ENCODE results near the gene HECW1. TPM values are rescaled to one million over a fixed set of nuclear protein-coding genes. Genes with fewer than 3 reads are reported as not detected.

The HECW1 gene
- total RNA-seq, 4 donors from 2014 or later: 0.09 to 0.32 (median 0.12) TPM

- DNase-seq (ENCODE audit: low spot score) (no peak), ATAC-seq (ENCODE audit: low FRiP score) (no peak)
- no peak for TF ChIP-seq CTCF (IDR thresholded peaks at IDR 0.05)
These were observed 187.7 kb downstream of the HECW1 start for GRCh38 chr7:43300121-43300520.

GRCh38 chr7:43302211-43302711, 189.8 kb downstream of the HECW1 start:
- no peak for DNase-seq (ENCODE audit: low spot score)
- peak; percentile 62 for ATAC-seq (ENCODE audit: low FRiP score)
- no peak for TF ChIP-seq CTCF (IDR thresholded peaks at IDR 0.05)

GRCh38 chr7:43302773-43303460, 190.5 kb downstream of the HECW1 start:
- TF ChIP-seq CTCF (IDR thresholded peaks at IDR 0.05): no peak
- DNase-seq (ENCODE audit: low spot score): no peak
- no peak for ATAC-seq (ENCODE audit: low FRiP score)

- TF ChIP-seq CTCF (IDR thresholded peaks at IDR 0.05): no peak
- ATAC-seq (ENCODE audit: low FRiP score) (no peak), DNase-seq (ENCODE audit: low spot score) (no peak)
These were observed 191.3 kb downstream of the HECW1 start for GRCh38 chr7:43303740-43304241.

- DNase-seq (ENCODE audit: low spot score) (no peak), ATAC-seq (ENCODE audit: low FRiP score) (no peak)
- TF ChIP-seq CTCF (IDR thresholded peaks at IDR 0.05): no peak
These were observed 194.0 kb downstream of the HECW1 start for GRCh38 chr7:43306404-43306803.

- no peak for TF ChIP-seq CTCF (IDR thresholded peaks at IDR 0.05)
These were observed 195.1 kb downstream of the HECW1 start for GRCh38 chr7:43307522-43307921.

More at GRCh38 chr7:43307522-43307921, 195.1 kb downstream of the HECW1 start:
- ATAC-seq (ENCODE audit: low FRiP score): no peak
- no peak for DNase-seq (ENCODE audit: low spot score)
